ENCODE results near the gene CDR2L.
A peak's percentile ranks its signal among the peaks of the same experiment; 100 is the strongest.
"Not testable (repeated sequence)": the region's sequence is repeated elsewhere in the genome, so short reads cannot be mapped to it uniquely, and the experiment has no call there.

Gene CDR2L

GRCh38 chr17:75011401-75012095 is 24.1 kb downstream of the CDR2L start:
- DNase-seq (ENCODE audit: low read depth): peak; percentile 82

- no peak for DNase-seq (ENCODE audit: low read depth)
These were observed 24.6 kb downstream of the CDR2L start for GRCh38 chr17:75012096-75012345.

- DNase-seq (ENCODE audit: low read depth): peak; percentile 90
These were observed 25.1 kb downstream of the CDR2L start, which contains the start of gene MRPL58 for GRCh38 chr17:75012346-75013091. MRPL58 (plus strand) TSS chr17:75012670; CDS start chr17:75012687, 17 bp downstream.

GRCh38 chr17:75013092-75013559 is 25.7 kb downstream of the CDR2L start:
- no peak for DNase-seq (ENCODE audit: low read depth)

- DNase-seq (ENCODE audit: low read depth): no peak
These were observed 31.7 kb downstream of the CDR2L start for GRCh38 chr17:75019146-75019545.

GRCh38 chr17:75019710-75020109 is 32.3 kb downstream of the CDR2L start:
- DNase-seq (ENCODE audit: low read depth): no peak

- no peak for DNase-seq (ENCODE audit: low read depth)
These were observed 33.1 kb downstream of the CDR2L start for GRCh38 chr17:75020331-75021110.

- DNase-seq (ENCODE audit: low read depth): no peak
These were observed 37.4 kb downstream of the CDR2L start for GRCh38 chr17:75024686-75025397.

- DNase-seq (ENCODE audit: low read depth): not testable (repeated sequence)
These were observed 37.9 kb downstream of the CDR2L start for GRCh38 chr17:75025398-75025734.

- not testable (repeated sequence) for DNase-seq (ENCODE audit: low read depth)
These were observed 39.2 kb downstream of the CDR2L start for GRCh38 chr17:75026650-75027049.

GRCh38 chr17:75030161-75030560 is 42.7 kb downstream of the CDR2L start:
- DNase-seq (ENCODE audit: low read depth): no peak

GRCh38 chr17:75031972-75032719 is 44.7 kb downstream of the CDR2L start:
- DNase-seq (ENCODE audit: low read depth): peak; percentile 77

- no peak for DNase-seq (ENCODE audit: low read depth)
These were observed 45.4 kb downstream of the CDR2L start for GRCh38 chr17:75032720-75033280.

- peak; percentile 89 for DNase-seq (ENCODE audit: low read depth)
These were observed 46.2 kb downstream of the CDR2L start for GRCh38 chr17:75033346-75034235.

GRCh38 chr17:75034236-75034908 is 46.9 kb downstream of the CDR2L start:
- peak; percentile 79 for DNase-seq (ENCODE audit: low read depth)

GRCh38 chr17:75036643-75037268 is 49.3 kb downstream of the CDR2L start:
- peak; percentile 43 for DNase-seq (ENCODE audit: low read depth)

- DNase-seq (ENCODE audit: low read depth): no peak
These were observed 51.8 kb downstream of the CDR2L start for GRCh38 chr17:75039238-75039637.

GRCh38 chr17:75041656-75042280 is 54.3 kb downstream of the CDR2L start:
- no peak for DNase-seq (ENCODE audit: low read depth)

GRCh38 chr17:75043789-75044188 is 56.4 kb downstream of the CDR2L start:
- not testable (repeated sequence) for DNase-seq (ENCODE audit: low read depth)
